IMR-90 (cell line): ENCODE measurements around the gene TAF4B. TPM values are rescaled to one million over a fixed set of nuclear protein-coding genes. Genes with fewer than 3 reads are reported as not detected.

Experiments
- ATAC-seq: fragments of 200-7000 bp; cut with Tn5 transposase; 2 replicates; pipeline ENCODE4 v1.9.1; 2020; ENCODE audit warnings: low read depth, mild to moderate bottlenecking, moderate library complexity
- BruUV-seq: library from RNA; stranded (reverse); fragments of 400-500 nt; replicated peaks from 2 replicates; lab custom pipeline; 2021; lab: Mats Ljungman, UMichigan
- CTCF ChIA-PET: fragments of 300-600 bp; formaldehyde crosslinking; extraction: SDS; loops from one replicate; lab custom pipeline; 2021; ENCODE audit warnings: antibody characterized with exemption; lab: Yijun Ruan, JAX
- POLR2A ChIA-PET: fragments of 300-600 bp; sonication (Branson Sonifier 250); formaldehyde crosslinking; loops from one replicate; lab custom pipeline; 2022; ENCODE audit warnings: antibody characterized with exemption; ENCODE audit not compliant: unreplicated experiment; lab: Charles Lee
- DNase-seq: peaks from one replicate; pipeline ENCODE4 v3.0.0; 2013
- H2AFZ ChIP-seq: replicated peaks from 2 replicates; pipeline ENCODE3; 2013; ENCODE audit warnings: low read length, mild to moderate bottlenecking; ENCODE audit not compliant: poor library complexity
- H2AK5ac ChIP-seq: 2 replicates; pipeline ENCODE4 v1.6.1; 2013; ENCODE audit warnings: low read depth, low read length, inconsistent platforms
- H2AK9ac ChIP-seq: replicated peaks from 2 replicates; pipeline ENCODE3; 2013; ENCODE audit warnings: mild to moderate bottlenecking, low read depth, low read length, moderate library complexity; ENCODE audit not compliant: poor library complexity
- H2BK120ac ChIP-seq: 2 replicates; pipeline ENCODE4 v1.6.1; 2013; ENCODE audit warnings: low read depth, low read length, inconsistent platforms
- H2BK15ac ChIP-seq: 3 replicates; pipeline ENCODE4 v1.6.1; 2013; ENCODE audit warnings: low read depth, low read length, inconsistent platforms
- H2BK20ac ChIP-seq: 2 replicates; pipeline ENCODE4 v1.6.1; 2013; ENCODE audit warnings: low read depth, mild to moderate bottlenecking, inconsistent platforms, low read length, moderate library complexity
- H2BK5ac ChIP-seq: 2 replicates; pipeline ENCODE4 v1.6.1; 2013; ENCODE audit warnings: mild to moderate bottlenecking, low read depth, low read length, inconsistent platforms; ENCODE audit not compliant: poor library complexity, severe bottlenecking
- H3K14ac ChIP-seq: replicated peaks from 2 replicates; pipeline ENCODE4 v1.6.1; 2013; ENCODE audit warnings: low read depth, low read length, inconsistent platforms
- H3K18ac ChIP-seq: 2 replicates; pipeline ENCODE4 v1.6.1; 2013; ENCODE audit warnings: low read depth, low read length, control low read depth
- H3K23ac ChIP-seq: 2 replicates; pipeline ENCODE4 v1.6.1; 2013; ENCODE audit warnings: low read depth, low read length, inconsistent platforms
- H3K27ac ChIP-seq: 2 replicates; pipeline ENCODE4 v1.5.1; 2013; ENCODE audit warnings: mild to moderate bottlenecking, control low read depth, low read length; ENCODE audit not compliant: insufficient read depth
- H3K27me3 ChIP-seq: 2 replicates; pipeline ENCODE4 v1.6.1; 2013; ENCODE audit warnings: low read length; ENCODE audit not compliant: control insufficient read depth, insufficient read depth
- H3K36me3 ChIP-seq: 2 replicates; pipeline ENCODE4 v1.6.1; 2013; ENCODE audit warnings: low read length, mixed read lengths; ENCODE audit not compliant: control insufficient read depth, insufficient read depth
- H3K4ac ChIP-seq: 2 replicates; pipeline ENCODE4 v1.6.1; 2013; ENCODE audit warnings: low read depth, low read length, inconsistent platforms
- H3K4me1 ChIP-seq: 2 replicates; pipeline ENCODE4 v1.6.1; 2013; ENCODE audit warnings: low read length, mixed read lengths; ENCODE audit not compliant: control insufficient read depth, insufficient read depth
- H3K4me2 ChIP-seq: 2 replicates; pipeline ENCODE4 v1.6.1; 2013; ENCODE audit warnings: low read depth, mild to moderate bottlenecking, control low read depth, low read length, moderate library complexity
- H3K4me3 ChIP-seq: 2 replicates; pipeline ENCODE4 v1.5.1; 2013; ENCODE audit warnings: low read depth, mild to moderate bottlenecking, control low read depth, low read length, moderate library complexity; ENCODE audit not compliant: insufficient read depth
- H3K56ac ChIP-seq: 2 replicates; pipeline ENCODE4 v1.6.1; 2013; ENCODE audit warnings: low read length, inconsistent platforms; ENCODE audit not compliant: insufficient read depth; ENCODE audit errors: extremely low read depth
- H3K79me1 ChIP-seq, 2 experiments: 2 replicates each; pipeline ENCODE4 v1.6.1; 2013; ENCODE audit warnings: low read length in 2 of 2, inconsistent platforms in 1 of 2, low read depth in 1 of 2
- H3K9ac ChIP-seq: 2 replicates; pipeline ENCODE4 v1.6.1; 2013; ENCODE audit warnings: low read depth, low read length, control low read depth
- H3K9me1 ChIP-seq: 2 replicates; pipeline ENCODE4 v1.6.1; 2013; ENCODE audit warnings: low read length, inconsistent platforms; ENCODE audit not compliant: insufficient read depth
- H3K9me3 ChIP-seq: 2 replicates; pipeline ENCODE4 v1.6.1; 2013; ENCODE audit warnings: low read length; ENCODE audit not compliant: control insufficient read depth, insufficient read depth
- H4K20me1 ChIP-seq: 2 replicates; pipeline ENCODE4 v1.6.1; 2013; ENCODE audit warnings: low read length, inconsistent platforms; ENCODE audit not compliant: insufficient read depth
- H4K5ac ChIP-seq: 2 replicates; pipeline ENCODE4 v1.6.1; 2013; ENCODE audit warnings: mild to moderate bottlenecking, low read depth, low read length, control low read depth
- H4K8ac ChIP-seq, 2 experiments: 2 replicates each; pipeline ENCODE4 v1.6.1; 2013; ENCODE audit warnings: low read depth in 2 of 2, low read length in 2 of 2, control low read depth in 1 of 2, inconsistent platforms in 1 of 2
- H4K91ac ChIP-seq: 2 replicates; pipeline ENCODE4 v1.6.1; 2013; ENCODE audit warnings: low read depth, low read length, inconsistent platforms; ENCODE audit not compliant: insufficient read depth
- CHD1 ChIP-seq: IDR thresholded peaks from 2 replicates; pipeline ENCODE4 v1.6.1; 2012; ENCODE audit warnings: low read depth, low read length, improper control_type of control experiment
- WGBS, 2 experiments: methylation state at CpG; one replicate each; pipeline versions ENCODE4 v1.1.5 to v1.1.7; 2013; ENCODE audit warnings: missing lambda C conversion rate in 2 of 2; ENCODE audit not compliant: insufficient read length in 1 of 2; ENCODE audit errors: extremely low coverage in 2 of 2; 5-methylcytosine and 5-hydroxymethylcytosine counted together
- dilution Hi-C: fragments of 300-500 bp; cut with HindIII; formaldehyde crosslinking; loops from one replicate; pipeline ENCODE4 v1.14.3; 2018; ENCODE audit warnings: low sequenced_read_pairs; ENCODE audit not compliant: unreplicated experiment
- in situ Hi-C: fragments of 300-500 bp; cut with MboI; formaldehyde crosslinking; loops from 3 replicates; pipeline ENCODE4 v1.14.3; 2019; ENCODE audit warnings: low sequenced_read_pairs, inconsistent platforms, mixed read lengths
- intact Hi-C: fragments of 100-400 bp; cut with micrococcal nuclease; formaldehyde crosslinking; loops from 2 replicates; pipeline ENCODE4 v1.10.0; 2022
- polyA plus RNA-seq, 3 experiments: library from polyadenylated mRNA; depleted of rRNA; stranded (reverse); fragments of >200 nt; gene quantifications; 2 replicates each; pipeline ENCODE4 v1.2.3, GENCODE V29; 2012; ENCODE audit warnings: low replicate concordance in 1 of 3
- total RNA-seq: library from RNA; depleted of rRNA; stranded (reverse); fragments of >200 nt; gene quantifications from 2 replicates; pipeline ENCODE4 v1.2.3, GENCODE V29; 2012

Gene TAF4B
- total and polyA plus RNA-seq, 2 of the 4 experiments (the other 2 are of a cell fraction): 0.38 to 1.1 TPM

DNA sequence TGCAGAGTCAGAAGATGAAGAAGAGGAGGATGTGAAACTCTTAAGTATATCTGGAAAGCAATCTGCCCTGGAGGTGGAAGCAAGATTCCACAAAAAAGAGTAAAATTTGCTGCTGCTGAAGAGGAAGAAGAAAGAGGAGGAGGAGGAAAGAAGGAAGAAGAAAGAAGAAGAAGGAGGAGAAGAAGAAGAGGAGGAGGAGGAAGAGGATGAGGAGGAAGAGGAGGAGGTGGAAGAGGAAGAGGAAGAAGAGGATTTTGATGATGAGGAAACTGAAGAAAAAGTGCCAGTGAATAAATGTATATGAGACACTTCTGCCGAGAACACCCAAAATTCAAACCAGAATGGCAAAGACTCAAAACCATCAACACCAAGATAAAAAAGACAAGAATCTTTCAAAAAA is 20.9 kb upstream of the TAF4B start:
- no peaks in the 10 kb centered on the region for H3K4me1 ChIP-seq
- no peaks in the 10 kb centered on the region for H3K9me1 ChIP-seq
- no peak overlapping the region for H2BK5ac ChIP-seq
- no peaks in the 10 kb centered on the region for H3K9me3 ChIP-seq
- no peak overlapping the region for H2BK120ac ChIP-seq
- no peak overlapping the region for H3K27ac ChIP-seq
- WGBS, 2 experiments: no CpG with 5 or more reads among the region's 1 CpG
- H2AK5ac ChIP-seq: no peak overlapping the region
- H4K20me1 ChIP-seq: no peaks in the 10 kb centered on the region
- no peak overlapping the region for H4K5ac ChIP-seq
- dilution Hi-C loops: no loop called here
- ChIA-PET POLR2A (no interaction called here), CTCF (no interaction called here)
- no peak overlapping the region for H3K4ac ChIP-seq
- DNase-seq (no peak), ATAC-seq (no peak)
- no peak overlapping the region for H4K91ac ChIP-seq
- intact Hi-C loops: no loop called here
- H3K27me3 ChIP-seq: no peaks in the 10 kb centered on the region; the same call in 1 of the 2 replicates
- no peak overlapping the region for H2BK15ac ChIP-seq
- TF ChIP-seq CHD1: no peak
- no peaks in the 10 kb centered on the region for H3K36me3 ChIP-seq
- no peak overlapping the region for H3K23ac ChIP-seq
- H3K9ac ChIP-seq: no peak overlapping the region
- no peak overlapping the region for H3K14ac ChIP-seq
- no peak overlapping the region for H4K8ac ChIP-seq
- no peak overlapping the region for H2AK9ac ChIP-seq
- H3K56ac ChIP-seq: no peak overlapping the region
- H3K79me1 ChIP-seq: no peaks in the 10 kb centered on the region
- BruUV-seq: no TSS peak
- no peak overlapping the region for H3K4me3 ChIP-seq
- in situ Hi-C loops: no loop called here
- H3K4me2 ChIP-seq: no peak overlapping the region
- no peak overlapping the region for H3K18ac ChIP-seq
- H2BK20ac ChIP-seq: no peak overlapping the region
- H2AFZ ChIP-seq: no peak overlapping the region
